ENCODE measurements around the gene IGSF1.

The IGSF1 gene

DNA sequence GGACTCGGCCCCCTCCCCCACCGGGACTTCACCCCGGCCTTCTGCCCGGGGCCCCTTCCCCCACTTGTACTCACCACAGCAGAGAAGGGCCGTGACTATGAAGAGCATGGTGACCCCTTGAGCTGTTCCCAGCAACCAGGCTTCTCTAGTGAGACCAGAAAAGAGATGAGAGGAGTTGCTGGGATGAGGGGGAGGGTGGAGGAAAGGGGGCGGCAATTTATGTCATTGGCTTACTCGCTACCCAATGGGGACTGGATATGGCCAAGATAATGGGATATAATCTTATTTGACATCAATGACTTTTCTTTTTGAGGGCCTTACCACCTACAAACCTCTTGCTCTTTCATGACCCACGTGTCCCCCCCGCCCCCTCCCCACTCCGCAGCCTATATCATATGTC lies 9.9 kb downstream of the IGSF1 start:
- no CpG with 5 or more reads among the region's 10 CpGs for WGBS (ENCODE audit: extremely low coverage, insufficient coverage, low lambda C conversion rate)
- no peak overlapping the region for H3K56ac ChIP-seq (ENCODE audit: low read length)
- no peak for DNase-seq

GRCh38 chrX:131277543-131278136 lies 11.5 kb downstream of the IGSF1 start:
- no peak overlapping the region for H3K23ac ChIP-seq (ENCODE audit: low read length)
- no peak overlapping the region for H2BK15ac ChIP-seq (replicated peaks; ENCODE audit: low read depth)
- no peaks in the 10 kb centered on the region for H3K27me3 ChIP-seq (ENCODE audit: insufficient read depth, low read length, poor library complexity)
- no peak overlapping the region for H2BK120ac ChIP-seq (ENCODE audit: low read depth, low read length)
- no peak overlapping the region for H3K9ac ChIP-seq (ENCODE audit: low read length)
- no CpG with 5 or more reads among the region's 11 CpGs for WGBS (ENCODE audit: extremely low coverage, insufficient coverage, low lambda C conversion rate)
- H2AK5ac ChIP-seq (ENCODE audit: low read length), result no peak overlapping the region
- H3K4ac ChIP-seq (ENCODE audit: low read depth, low read length), result no peak overlapping the region
- no peak overlapping the region for H3K18ac ChIP-seq (ENCODE audit: low read length)
- no peak overlapping the region for H3K4me3 ChIP-seq (ENCODE audit: low read length)
- no peaks in the 10 kb centered on the region for H3K4me1 ChIP-seq (ENCODE audit: control insufficient read depth, low read depth, low read length)
- DNase-seq, result no peak
- H3K27ac ChIP-seq (ENCODE audit: low read depth, low read length), result no peak overlapping the region
- H3K4me2 ChIP-seq (ENCODE audit: low read length), result no peak overlapping the region
- H2BK5ac ChIP-seq (ENCODE audit: low read length), result no peak overlapping the region
- H3K56ac ChIP-seq (ENCODE audit: low read length), result no peak overlapping the region
- no peaks in the 10 kb centered on the region for H3K79me2 ChIP-seq (ENCODE audit: control insufficient read depth, insufficient read depth, low read length)
- H4K8ac ChIP-seq (ENCODE audit: low read depth, low read length), result no peak overlapping the region
- no peak overlapping the region for H4K5ac ChIP-seq (ENCODE audit: low read length)
- H3K36me3 ChIP-seq (ENCODE audit: control insufficient read depth, insufficient read depth, low read length), result no peaks in the 10 kb centered on the region
- H3K79me1 ChIP-seq (ENCODE audit: low read length), result no peaks in the 10 kb centered on the region

More for the DNA sequence above, 9.9 kb downstream of the IGSF1 start:
- no peak overlapping the region for H3K23ac ChIP-seq (ENCODE audit: low read length)
- no peak overlapping the region for H3K18ac ChIP-seq (ENCODE audit: low read length)
- H3K79me2 ChIP-seq (ENCODE audit: control insufficient read depth, insufficient read depth, low read length), result no peaks in the 10 kb centered on the region
- no peak overlapping the region for H2BK5ac ChIP-seq (ENCODE audit: low read length)
- no peaks in the 10 kb centered on the region for H3K27me3 ChIP-seq (ENCODE audit: insufficient read depth, low read length, poor library complexity)
- no peaks in the 10 kb centered on the region for H3K4me1 ChIP-seq (ENCODE audit: control insufficient read depth, low read depth, low read length)
- H3K9ac ChIP-seq (ENCODE audit: low read length), result no peak overlapping the region
- H2AK5ac ChIP-seq (ENCODE audit: low read length), result no peak overlapping the region
- no peaks in the 10 kb centered on the region for H3K36me3 ChIP-seq (ENCODE audit: control insufficient read depth, insufficient read depth, low read length)
- no peak overlapping the region for H3K4ac ChIP-seq (ENCODE audit: low read depth, low read length)
- H4K8ac ChIP-seq (ENCODE audit: low read depth, low read length), result no peak overlapping the region
- no peak overlapping the region for H3K4me3 ChIP-seq (ENCODE audit: low read length)
- no peak overlapping the region for H2BK120ac ChIP-seq (ENCODE audit: low read depth, low read length)
- no peak overlapping the region for H2BK15ac ChIP-seq (replicated peaks; ENCODE audit: low read depth)
- H3K79me1 ChIP-seq (ENCODE audit: low read length), result no peaks in the 10 kb centered on the region
- no peak overlapping the region for H3K4me2 ChIP-seq (ENCODE audit: low read length)
- H4K5ac ChIP-seq (ENCODE audit: low read length), result no peak overlapping the region
- no peak overlapping the region for H3K27ac ChIP-seq (ENCODE audit: low read depth, low read length)

GRCh38 chrX:131273011-131273410 lies 16.1 kb downstream of the IGSF1 start:
- Histone ChIP-seq H3K4ac (ENCODE audit: low read depth, low read length) (no peak overlapping the region), H3K79me1 (ENCODE audit: low read length) (no peaks in the 10 kb centered on the region), H3K4me3 (ENCODE audit: low read length) (no peak overlapping the region), H3K23ac (ENCODE audit: low read length) (no peak overlapping the region), H3K4me1 (ENCODE audit: control insufficient read depth, low read depth, low read length) (no peaks in the 10 kb centered on the region), H3K36me3 (ENCODE audit: control insufficient read depth, insufficient read depth, low read length) (no peaks in the 10 kb centered on the region), H4K8ac (ENCODE audit: low read depth, low read length) (no peak overlapping the region), H3K9ac (ENCODE audit: low read length) (no peak overlapping the region), H2BK5ac (ENCODE audit: low read length) (no peak overlapping the region), H2BK15ac (replicated peaks; ENCODE audit: low read depth) (no peak overlapping the region), H2BK120ac (ENCODE audit: low read depth, low read length) (no peak overlapping the region), H4K5ac (ENCODE audit: low read length) (no peak overlapping the region), H2AK5ac (ENCODE audit: low read length) (no peak overlapping the region), H3K27me3 (ENCODE audit: insufficient read depth, low read length, poor library complexity) (no peaks in the 10 kb centered on the region), H3K18ac (ENCODE audit: low read length) (no peak overlapping the region), H3K4me2 (ENCODE audit: low read length) (no peak overlapping the region), H3K79me2 (ENCODE audit: control insufficient read depth, insufficient read depth, low read length) (no peaks in the 10 kb centered on the region), H3K27ac (ENCODE audit: low read depth, low read length) (no peak overlapping the region), H3K56ac (ENCODE audit: low read length) (no peak overlapping the region)
- no CpG with 5 or more reads among the region's 5 CpGs for WGBS (ENCODE audit: extremely low coverage, insufficient coverage, low lambda C conversion rate)
- no peak for DNase-seq

DNA sequence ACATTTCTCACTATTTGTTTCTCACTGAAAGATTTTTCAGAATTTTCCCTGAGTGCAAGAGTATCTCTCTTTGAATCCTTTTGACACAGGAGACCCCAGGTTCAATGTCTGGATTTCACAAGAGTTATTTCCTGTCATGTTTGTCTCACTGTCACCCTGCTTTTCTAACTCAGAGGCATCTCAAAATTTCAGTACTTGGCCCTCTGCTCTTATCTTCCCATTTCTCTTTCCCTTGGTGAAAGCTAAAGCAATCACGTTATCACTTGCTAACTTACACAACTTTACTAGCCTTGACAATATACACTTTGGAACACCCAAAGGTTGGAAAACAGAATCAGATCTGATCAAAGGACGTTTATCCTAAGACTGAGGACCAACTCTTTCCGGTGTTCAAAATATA lies 17.3 kb downstream of the IGSF1 start:
- no peak overlapping the region for H3K56ac ChIP-seq (ENCODE audit: low read length)
- H2BK5ac ChIP-seq (ENCODE audit: low read length), result no peak overlapping the region
- no peaks in the 10 kb centered on the region for H3K79me1 ChIP-seq (ENCODE audit: low read length)
- no peak overlapping the region for H2BK15ac ChIP-seq (replicated peaks; ENCODE audit: low read depth)
- no peak for DNase-seq
- H3K23ac ChIP-seq (ENCODE audit: low read length), result no peak overlapping the region
- H4K5ac ChIP-seq (ENCODE audit: low read length), result no peak overlapping the region
- no peak overlapping the region for H2AK5ac ChIP-seq (ENCODE audit: low read length)
- H3K4me3 ChIP-seq (ENCODE audit: low read length), result no peak overlapping the region
- no peak overlapping the region for H3K27ac ChIP-seq (ENCODE audit: low read depth, low read length)
- no peaks in the 10 kb centered on the region for H3K27me3 ChIP-seq (ENCODE audit: insufficient read depth, low read length, poor library complexity)
- H3K79me2 ChIP-seq (ENCODE audit: control insufficient read depth, insufficient read depth, low read length), result no peaks in the 10 kb centered on the region
- no peak overlapping the region for H2BK120ac ChIP-seq (ENCODE audit: low read depth, low read length)
- H3K4ac ChIP-seq (ENCODE audit: low read depth, low read length), result no peak overlapping the region
- H3K4me2 ChIP-seq (ENCODE audit: low read length), result no peak overlapping the region
- no peaks in the 10 kb centered on the region for H3K36me3 ChIP-seq (ENCODE audit: control insufficient read depth, insufficient read depth, low read length)
- WGBS (ENCODE audit: extremely low coverage, insufficient coverage, low lambda C conversion rate), result no CpG with 5 or more reads among the region's 3 CpGs
- H3K18ac ChIP-seq (ENCODE audit: low read length), result no peak overlapping the region
- no peak overlapping the region for H4K8ac ChIP-seq (ENCODE audit: low read depth, low read length)
- H3K9ac ChIP-seq (ENCODE audit: low read length), result no peak overlapping the region
- no peaks in the 10 kb centered on the region for H3K4me1 ChIP-seq (ENCODE audit: control insufficient read depth, low read depth, low read length)

- H3K27ac ChIP-seq (ENCODE audit: low read depth, low read length), result no peak overlapping the region
- no peak overlapping the region for H3K23ac ChIP-seq (ENCODE audit: low read length)
- H2BK5ac ChIP-seq (ENCODE audit: low read length), result no peak overlapping the region
- no peak overlapping the region for H3K4ac ChIP-seq (ENCODE audit: low read depth, low read length)
- no peaks in the 10 kb centered on the region for H3K27me3 ChIP-seq (ENCODE audit: insufficient read depth, low read length, poor library complexity)
- H3K36me3 ChIP-seq (ENCODE audit: control insufficient read depth, insufficient read depth, low read length), result no peaks in the 10 kb centered on the region
- H2BK120ac ChIP-seq (ENCODE audit: low read depth, low read length), result no peak overlapping the region
- no CpG with 5 or more reads among the region's 3 CpGs for WGBS (ENCODE audit: extremely low coverage, insufficient coverage, low lambda C conversion rate)
- H2AK5ac ChIP-seq (ENCODE audit: low read length), result no peak overlapping the region
- no peak overlapping the region for H4K8ac ChIP-seq (ENCODE audit: low read depth, low read length)
- no peaks in the 10 kb centered on the region for H3K79me2 ChIP-seq (ENCODE audit: control insufficient read depth, insufficient read depth, low read length)
- H4K5ac ChIP-seq (ENCODE audit: low read length), result no peak overlapping the region
- no peaks in the 10 kb centered on the region for H3K79me1 ChIP-seq (ENCODE audit: low read length)
- no peak overlapping the region for H3K9ac ChIP-seq (ENCODE audit: low read length)
- H3K4me3 ChIP-seq (ENCODE audit: low read length), result no peak overlapping the region
- H2BK15ac ChIP-seq (replicated peaks; ENCODE audit: low read depth), result no peak overlapping the region
- no peak overlapping the region for H3K56ac ChIP-seq (ENCODE audit: low read length)
- H3K18ac ChIP-seq (ENCODE audit: low read length), result no peak overlapping the region
- H3K4me1 ChIP-seq (ENCODE audit: control insufficient read depth, low read depth, low read length), result no peaks in the 10 kb centered on the region
- H3K4me2 ChIP-seq (ENCODE audit: low read length), result no peak overlapping the region
- peak; percentile 42 for DNase-seq
These were observed 17.8 kb downstream of the IGSF1 start for GRCh38 chrX:131271274-131271673.

GRCh38 chrX:131270080-131270479 lies 19.0 kb downstream of the IGSF1 start:
- Histone ChIP-seq H3K79me1 (ENCODE audit: low read length) (no peaks in the 10 kb centered on the region), H2BK120ac (ENCODE audit: low read depth, low read length) (no peak overlapping the region), H2AK5ac (ENCODE audit: low read length) (no peak overlapping the region), H3K4ac (ENCODE audit: low read depth, low read length) (no peak overlapping the region), H3K27ac (ENCODE audit: low read depth, low read length) (no peak overlapping the region), H3K9ac (ENCODE audit: low read length) (no peak overlapping the region), H2BK5ac (ENCODE audit: low read length) (no peak overlapping the region), H3K4me2 (ENCODE audit: low read length) (no peak overlapping the region), H3K36me3 (ENCODE audit: control insufficient read depth, insufficient read depth, low read length) (no peaks in the 10 kb centered on the region), H3K27me3 (ENCODE audit: insufficient read depth, low read length, poor library complexity) (no peaks in the 10 kb centered on the region), H2BK15ac (replicated peaks; ENCODE audit: low read depth) (no peak overlapping the region), H3K18ac (ENCODE audit: low read length) (no peak overlapping the region), H3K4me1 (ENCODE audit: control insufficient read depth, low read depth, low read length) (no peaks in the 10 kb centered on the region), H4K8ac (ENCODE audit: low read depth, low read length) (no peak overlapping the region), H3K56ac (ENCODE audit: low read length) (no peak overlapping the region), H3K23ac (ENCODE audit: low read length) (no peak overlapping the region), H3K4me3 (ENCODE audit: low read length) (no peak overlapping the region), H3K79me2 (ENCODE audit: control insufficient read depth, insufficient read depth, low read length) (no peaks in the 10 kb centered on the region), H4K5ac (ENCODE audit: low read length) (no peak overlapping the region)
- DNase-seq, result no peak
- WGBS (ENCODE audit: extremely low coverage, insufficient coverage, low lambda C conversion rate), result no CpG with 5 or more reads among the region's 1 CpG

Measured in mesendoderm (in vitro differentiated cells).